Effector memory CD4-positive, alpha-beta T cell (primary cell): ENCODE measurements around the gene PARL.

Source experiments
- DNase-seq, 3 donors: peaks; one replicate each; pipeline ENCODE4 v3.0.0-alpha.2; 2020
- H3K27ac ChIP-seq: 2 replicates; pipeline ENCODE4 v1.7.0; 2013; ENCODE audit warnings: mild to moderate bottlenecking, low read length, moderate library complexity; ENCODE audit not compliant: insufficient read depth, poor library complexity, severe bottlenecking
- H3K27me3 ChIP-seq: replicated peaks from 2 replicates; pipeline ENCODE4 v1.7.0; 2013; ENCODE audit warnings: mild to moderate bottlenecking, low read length; ENCODE audit not compliant: insufficient read depth, control insufficient read depth, poor library complexity, severe bottlenecking
- H3K36me3 ChIP-seq: 2 replicates; pipeline ENCODE4 v1.7.0; 2013; ENCODE audit warnings: mild to moderate bottlenecking, low read length, moderate library complexity; ENCODE audit not compliant: control insufficient read depth, insufficient read depth
- H3K4me1 ChIP-seq: 2 replicates; pipeline ENCODE4 v1.7.0; 2013; ENCODE audit warnings: low read length, mild to moderate bottlenecking; ENCODE audit not compliant: control insufficient read depth, insufficient read depth, poor library complexity, severe bottlenecking
- H3K4me3 ChIP-seq: 2 replicates; pipeline ENCODE4 v1.7.0; 2013; ENCODE audit warnings: low read length, low read depth, mild to moderate bottlenecking; ENCODE audit not compliant: insufficient read depth, poor library complexity, severe bottlenecking
- H3K9me3 ChIP-seq: 2 replicates; pipeline ENCODE4 v1.7.0; 2013; ENCODE audit warnings: mild to moderate bottlenecking, low read length, moderate library complexity; ENCODE audit not compliant: control insufficient read depth

Gene PARL

DNA sequence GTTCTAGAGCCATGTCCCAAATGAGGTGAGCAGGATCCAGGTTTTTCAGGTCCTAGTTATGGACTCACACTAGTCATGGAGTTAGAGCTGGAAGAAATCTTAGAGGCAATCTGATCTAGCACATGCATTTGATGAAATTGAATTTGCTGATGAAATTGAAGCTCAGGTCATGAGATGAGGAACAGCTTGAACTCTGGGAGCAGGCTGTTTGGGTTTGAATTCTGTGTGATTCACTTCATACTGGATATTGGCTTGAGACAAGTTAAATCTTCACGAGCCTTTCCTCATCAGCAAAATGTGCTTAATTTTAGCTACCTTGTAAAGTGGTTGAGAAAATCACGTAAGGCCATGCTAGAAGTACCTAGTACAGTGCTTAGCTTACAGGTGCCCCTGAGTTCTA is 33.5 kb upstream of the PARL start:
- no peak overlapping the region for H3K27ac ChIP-seq
- no peaks in the 10 kb centered on the region for H3K27me3 ChIP-seq
- H3K4me1 ChIP-seq: no peaks in the 10 kb centered on the region
- H3K9me3 ChIP-seq: no peaks in the 10 kb centered on the region
- no peak overlapping the region for H3K4me3 ChIP-seq
- no peak for DNase-seq
- H3K36me3 ChIP-seq: peaks cover 8% of the 10 kb centered on the region

DNA sequence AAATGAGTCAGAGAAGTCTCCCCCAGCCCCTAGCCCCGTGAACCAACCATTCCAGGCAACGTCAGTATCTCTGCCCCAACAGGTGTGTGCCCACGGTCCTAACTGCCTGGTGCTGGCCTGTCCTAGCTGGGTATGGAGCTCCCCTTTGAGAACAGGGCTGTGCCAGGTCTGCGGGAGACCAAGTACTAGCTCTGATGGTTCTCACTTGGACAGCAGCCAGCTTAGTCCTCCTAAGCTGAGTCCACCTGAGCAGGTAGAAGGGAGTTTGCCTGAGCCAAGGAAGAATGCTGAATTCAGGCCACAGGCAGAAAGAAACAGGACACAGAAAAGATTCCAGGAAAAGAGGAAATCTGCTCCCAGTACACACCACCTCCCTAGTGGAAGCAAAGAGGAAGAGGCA is 33.1 kb upstream of the PARL start:
- no peaks in the 10 kb centered on the region for H3K9me3 ChIP-seq
- H3K36me3 ChIP-seq: peaks cover 8% of the 10 kb centered on the region
- no peak overlapping the region for H3K27ac ChIP-seq
- DNase-seq: no peak
- no peaks in the 10 kb centered on the region for H3K4me1 ChIP-seq
- no peak overlapping the region for H3K4me3 ChIP-seq
- H3K27me3 ChIP-seq: no peaks in the 10 kb centered on the region

DNA sequence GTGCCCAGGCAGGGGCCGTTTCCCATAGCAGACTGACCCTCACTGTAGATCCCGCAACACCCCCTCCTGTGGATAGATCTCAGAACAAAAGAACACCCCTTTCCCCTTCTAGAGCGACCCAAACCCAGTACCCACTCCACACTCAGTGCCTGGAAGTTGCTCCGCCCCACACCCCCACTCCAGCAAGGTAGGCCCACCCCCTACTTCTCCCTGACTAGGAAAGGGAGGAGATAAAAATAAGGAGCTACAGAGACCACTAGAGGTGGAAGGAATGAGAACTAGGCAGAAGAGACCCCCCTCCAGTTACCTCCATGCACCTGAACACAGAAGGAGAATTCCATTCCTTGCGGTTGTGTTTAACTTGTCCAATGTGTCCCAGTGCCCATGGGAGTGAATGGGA is 30.2 kb upstream of the PARL start:
- DNase-seq: no peak
- Histone ChIP-seq H3K27ac (no peak overlapping the region), H3K4me3 (no peak overlapping the region), H3K9me3 (no peaks in the 10 kb centered on the region), H3K27me3 (no peaks in the 10 kb centered on the region), H3K36me3 (no peaks in the 10 kb centered on the region), H3K4me1 (no peaks in the 10 kb centered on the region)

DNA sequence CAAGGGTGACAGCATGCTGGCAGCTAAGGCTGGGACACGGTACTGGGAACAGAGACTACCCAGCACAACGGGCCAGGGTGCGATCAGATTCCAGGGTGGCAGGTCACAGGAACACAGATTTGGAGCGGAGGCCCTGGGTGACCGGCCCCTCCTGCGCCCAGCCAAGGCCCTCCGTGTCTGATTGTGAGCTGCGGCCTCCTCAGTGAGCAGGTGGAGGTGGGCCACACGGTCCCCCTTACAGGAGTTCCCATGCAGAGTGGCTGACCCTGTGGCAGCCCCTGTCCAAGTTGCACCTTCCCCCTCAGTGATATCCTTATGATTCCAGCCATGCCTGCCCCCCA is 28.9 kb upstream of the PARL start:
- no peak overlapping the region for H3K4me3 ChIP-seq
- DNase-seq: no peak
- no peaks in the 10 kb centered on the region for H3K36me3 ChIP-seq
- no peak overlapping the region for H3K27ac ChIP-seq
- no peaks in the 10 kb centered on the region for H3K4me1 ChIP-seq
- H3K9me3 ChIP-seq: no peaks in the 10 kb centered on the region
- H3K27me3 ChIP-seq: no peaks in the 10 kb centered on the region

DNA sequence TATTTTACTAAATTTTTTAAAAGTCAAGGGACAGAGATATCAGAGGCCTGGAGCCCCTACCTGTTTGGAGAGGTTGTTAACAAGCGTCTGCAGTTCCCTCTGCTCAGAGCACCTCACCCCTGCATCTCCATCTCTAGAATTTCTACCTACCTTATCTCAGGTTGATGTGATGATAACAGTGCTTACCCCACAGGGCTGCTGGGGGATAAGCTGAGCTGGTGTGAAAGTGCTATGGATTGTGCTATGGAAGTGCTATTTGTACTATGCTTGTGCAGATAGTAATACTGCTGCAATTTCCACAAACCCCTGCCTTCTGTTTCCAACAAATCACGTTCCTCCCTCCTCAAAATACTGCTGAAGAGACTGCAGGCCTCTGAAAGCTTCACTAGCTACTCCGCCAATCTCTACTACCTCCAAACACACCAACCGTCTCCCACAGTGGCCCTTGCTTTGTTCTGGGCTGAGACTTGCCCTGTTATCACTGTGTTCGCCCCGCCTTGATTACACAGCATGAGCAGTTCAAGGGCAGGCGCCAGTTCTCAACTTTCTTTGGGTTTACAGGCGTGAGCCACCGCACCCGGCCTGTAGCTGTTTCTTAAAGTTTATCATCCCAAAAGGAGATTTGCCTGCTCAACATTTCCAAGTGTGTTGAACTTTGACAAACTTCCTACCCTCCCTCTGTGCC is 28.4 kb upstream of the PARL start:
- H3K27ac ChIP-seq: no peak overlapping the region
- H3K4me3 ChIP-seq: no peak overlapping the region
- no peak for DNase-seq
- no peaks in the 10 kb centered on the region for H3K9me3 ChIP-seq
- H3K4me1 ChIP-seq: no peaks in the 10 kb centered on the region
- H3K36me3 ChIP-seq: no peaks in the 10 kb centered on the region
- no peaks in the 10 kb centered on the region for H3K27me3 ChIP-seq

DNA sequence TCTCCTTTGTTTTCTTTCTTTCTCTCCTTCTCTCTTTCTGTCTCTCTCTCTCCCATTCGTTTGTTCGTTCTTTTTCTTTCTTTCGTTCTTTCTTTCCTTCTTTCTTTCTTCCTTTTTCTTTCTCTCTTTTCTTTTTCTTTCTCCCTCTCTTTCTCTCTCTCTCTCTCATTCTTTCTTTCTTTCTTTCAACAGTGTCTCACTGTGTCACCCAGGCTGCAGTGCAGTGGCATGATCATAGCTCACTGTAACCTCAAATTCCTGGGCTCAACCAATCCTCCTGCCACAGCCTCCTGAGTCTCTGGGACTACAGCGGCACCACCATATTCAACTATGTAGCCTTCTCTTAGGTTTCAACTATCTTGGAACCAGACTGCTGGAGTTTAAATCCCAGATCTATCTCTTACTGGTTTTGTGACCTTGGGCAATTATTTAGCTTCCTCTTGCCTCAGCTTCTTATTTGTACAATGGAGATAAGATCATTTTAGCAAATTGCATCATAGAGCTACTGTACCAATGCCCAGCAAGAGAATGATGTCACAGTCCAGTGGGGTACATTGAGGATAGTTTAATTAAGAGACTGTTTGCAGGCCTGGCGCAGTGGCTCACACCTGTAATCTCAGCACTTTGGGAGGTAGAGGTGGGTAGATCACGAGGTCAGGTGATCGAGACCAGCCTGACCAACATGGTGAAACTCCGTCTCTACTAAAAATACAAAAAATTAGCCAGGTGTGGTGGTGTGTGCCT is 27.3 kb upstream of the PARL start:
- Histone ChIP-seq H3K27ac (no peak overlapping the region), H3K4me3 (no peak overlapping the region), H3K4me1 (no peaks in the 10 kb centered on the region), H3K27me3 (no peaks in the 10 kb centered on the region), H3K9me3 (no peaks in the 10 kb centered on the region), H3K36me3 (no peaks in the 10 kb centered on the region)
- DNase-seq: no peak

- Histone ChIP-seq H3K4me1 (no peaks in the 10 kb centered on the region), H3K9me3 (no peaks in the 10 kb centered on the region), H3K4me3 (no peak overlapping the region), H3K27ac (no peak overlapping the region), H3K36me3 (no peaks in the 10 kb centered on the region), H3K27me3 (no peaks in the 10 kb centered on the region)
- DNase-seq: no peak
Measured at GRCh38 chr3:183911087-183911486, 26.4 kb upstream of the PARL start.

- H3K27ac ChIP-seq: no peak overlapping the region
- no peak for DNase-seq
- H3K4me3 ChIP-seq: no peak overlapping the region
- H3K9me3 ChIP-seq: no peaks in the 10 kb centered on the region
- H3K27me3 ChIP-seq: no peaks in the 10 kb centered on the region
- no peaks in the 10 kb centered on the region for H3K36me3 ChIP-seq
- H3K4me1 ChIP-seq: no peaks in the 10 kb centered on the region
Measured at GRCh38 chr3:183909030-183909600, 24.4 kb upstream of the PARL start.

- no peak overlapping the region for H3K27ac ChIP-seq
- DNase-seq: no peak
- H3K36me3 ChIP-seq: no peaks in the 10 kb centered on the region
- no peaks in the 10 kb centered on the region for H3K4me1 ChIP-seq
- H3K4me3 ChIP-seq: no peak overlapping the region
- H3K27me3 ChIP-seq: no peaks in the 10 kb centered on the region
- H3K9me3 ChIP-seq: no peaks in the 10 kb centered on the region
Measured at GRCh38 chr3:183907911-183908331, 23.2 kb upstream of the PARL start.

DNA sequence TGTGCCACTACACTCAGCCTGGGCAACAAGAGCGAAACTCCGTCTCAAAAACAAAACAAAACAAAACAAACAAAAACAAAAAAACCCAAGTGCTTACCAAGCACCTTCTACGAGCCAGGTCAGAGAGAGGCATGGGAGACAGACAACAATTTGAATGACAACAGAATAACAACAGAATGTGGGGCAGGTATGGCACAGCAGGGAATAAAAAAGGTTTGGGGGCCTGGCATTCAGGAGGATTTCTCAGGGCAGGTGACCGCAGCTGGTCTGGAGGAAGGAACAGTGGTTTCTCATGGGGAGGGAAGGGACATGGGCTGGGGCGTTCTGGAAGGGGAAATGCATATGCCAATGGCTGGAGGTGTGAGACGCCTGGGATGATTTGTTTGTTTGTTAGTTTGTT is 22.5 kb upstream of the PARL start:
- H3K36me3 ChIP-seq: no peaks in the 10 kb centered on the region

More for the DNA sequence above, 22.5 kb upstream of the PARL start:
- Histone ChIP-seq H3K27ac (no peak overlapping the region), H3K27me3 (no peaks in the 10 kb centered on the region), H3K9me3 (no peaks in the 10 kb centered on the region), H3K4me1 (no peaks in the 10 kb centered on the region), H3K4me3 (no peak overlapping the region)
- DNase-seq: no peak
